Transverse colon (tissue), 4 donors: ENCODE measurements around the gene FH. TPM values are rescaled to one million over a fixed set of nuclear protein-coding genes. Genes with fewer than 3 reads are reported as not detected.

Source experiments
- DNase-seq: peaks from one replicate; pipeline ENCODE4 v3.0.0-alpha.2; 2019
- H3K27ac ChIP-seq, 4 donors: fragments of 200-600 bp; sonication (generic); 2 replicates each; pipeline ENCODE4 v1.5.1; 2016 to 2018; ENCODE audit warnings: inconsistent platforms in 4 of 4
- H3K27me3 ChIP-seq: fragments of 200-600 bp; sonication (generic); 2 replicates; pipeline ENCODE4 v1.5.1; 2017; ENCODE audit warnings: inconsistent platforms
- H3K36me3 ChIP-seq, 4 donors: fragments of 200-600 bp; sonication (generic); 2 replicates each; pipeline ENCODE4 v1.5.1; 2017 to 2019; ENCODE audit warnings: inconsistent platforms in 4 of 4
- H3K4me1 ChIP-seq, 4 donors: fragments of 200-600 bp; sonication (generic); 2 replicates each; pipeline ENCODE4 v1.5.1; 2017 to 2020; ENCODE audit warnings: inconsistent platforms in 4 of 4
- H3K4me3 ChIP-seq, 4 donors: fragments of 200-600 bp; sonication (generic); 1 replicate in 1 of 4; 2 replicates in 3 of 4; pipeline versions ENCODE4 v1.5.1 to v1.6.1; 2017 to 2019; ENCODE audit warnings: inconsistent platforms in 4 of 4
- H3K9me3 ChIP-seq, 2 donors: fragments of 200-600 bp; sonication (generic); 2 replicates each; pipeline ENCODE4 v1.5.1; 2017 to 2019; ENCODE audit warnings: inconsistent platforms in 2 of 2
- CTCF ChIP-seq, 5 experiments: fragments of 200-600 bp in 3 of 5; fragments of 450-650 bp in 2 of 5; sonication (generic) in 3 of 5; IDR thresholded peaks; 1 replicate in 2 of 5; 2 replicates in 3 of 5; pipeline ENCODE4 v1.5.1; 2016 to 2017; ENCODE audit warnings: antibody characterized with exemption in 5 of 5, inconsistent platforms in 3 of 5, mild to moderate bottlenecking in 2 of 5, moderate library complexity in 1 of 5
- EP300 ChIP-seq: sonication (generic); formaldehyde crosslinking; IDR thresholded peaks from one replicate; pipeline ENCODE4 v1.6.1; 2017; ENCODE audit warnings: antibody characterized with exemption, low read depth
- POLR2A ChIP-seq: fragments of 450-650 bp; IDR thresholded peaks from one replicate; pipeline ENCODE4 v1.6.1; 2016; ENCODE audit warnings: antibody characterized with exemption, mild to moderate bottlenecking, moderate library complexity
- POLR2AphosphoS5 ChIP-seq, 3 donors: sonication (generic); formaldehyde crosslinking; IDR thresholded peaks; one replicate each; pipeline ENCODE4 v1.6.1; 2016; ENCODE audit warnings: antibody characterized with exemption in 3 of 3
- WGBS, 2 donors: methylation state at CpG; one replicate each; pipeline ENCODE4 v1.1.5; 2018; ENCODE audit warnings: low coverage in 1 of 2; 5-methylcytosine and 5-hydroxymethylcytosine counted together
- in situ Hi-C, 4 donors: fragments of 200-750 bp; cut with MboI; loops; one replicate each; pipeline versions ENCODE4 v1.15.0 to v1.15.1; 2017; ENCODE audit warnings: low sequenced_read_pairs in 3 of 4, low pct_ligation_motif_present in 1 of 4, low pct_unique_long_range_greater_than_20kb in 1 of 4
- intact Hi-C: fragments of 100-400 bp; cut with DNase I; formaldehyde crosslinking; loops from one replicate; pipeline ENCODE4 v1.15.1; 2023; ENCODE audit warnings: low total_unique reads
- total RNA-seq, 4 donors: library from RNA; depleted of rRNA; stranded (reverse); fragments of >200 nt; gene quantifications; one replicate each; pipeline ENCODE4 v1.1.0, GENCODE V29; 2016

The FH gene
- total RNA-seq, 4 donors from 2014 or later = 21.7 to 83.8 (median 42.0) TPM

- no peak for TF ChIP-seq CTCF (IDR thresholded peaks at IDR 0.05)
- TF ChIP-seq POLR2A = no peak
- TF ChIP-seq EP300 = no peak
- TF ChIP-seq POLR2AphosphoS5 (IDR thresholded peaks at IDR 0.05) = no peak
- in situ Hi-C loops (no loop called here), intact Hi-C loops (no loop called here)
- no peak overlapping the region for H3K4me3 ChIP-seq
- no peak overlapping the region for H3K27ac ChIP-seq
- H3K36me3 ChIP-seq = no peaks in the 10 kb centered on the region
- H3K4me1 ChIP-seq = no peaks in the 10 kb centered on the region
- no peak for DNase-seq
- no peaks in the 10 kb centered on the region for H3K9me3 ChIP-seq
- H3K27me3 ChIP-seq = no peaks in the 10 kb centered on the region
- 87 to 97% methylated on average over 4 of the region's 4 CpGs for WGBS, 2 donors
These were observed 54.6 kb downstream of the FH start for GRCh38 chr1:241464985-241465384.

- Histone ChIP-seq H3K36me3 (no peaks in the 10 kb centered on the region), H3K4me1 (no peaks in the 10 kb centered on the region), H3K27ac (no peak overlapping the region), H3K9me3 (no peaks in the 10 kb centered on the region), H3K27me3 (no peaks in the 10 kb centered on the region), H3K4me3 (no peak overlapping the region)
- WGBS, 2 donors = 56 to 58% methylated on average over 2 of the region's 2 CpGs
- in situ Hi-C loops (no loop called here), intact Hi-C loops (no loop called here)
- no peak for DNase-seq
- TF ChIP-seq EP300 = no peak
- no peak for TF ChIP-seq CTCF (IDR thresholded peaks at IDR 0.05)
- TF ChIP-seq POLR2AphosphoS5 (IDR thresholded peaks at IDR 0.05) = no peak
These were observed 57.2 kb downstream of the FH start for GRCh38 chr1:241462391-241462790.

GRCh38 chr1:241460098-241460873 is 59.3 kb downstream of the FH start:
- Histone ChIP-seq H3K9me3 (no peaks in the 10 kb centered on the region), H3K4me3 (no peak overlapping the region), H3K27me3 (no peaks in the 10 kb centered on the region), H3K36me3 (no peaks in the 10 kb centered on the region), H3K4me1 (no peaks in the 10 kb centered on the region), H3K27ac (no peak overlapping the region)
- no peak for TF ChIP-seq POLR2AphosphoS5 (IDR thresholded peaks at IDR 0.05)
- TF ChIP-seq EP300 = no peak
- TF ChIP-seq CTCF (IDR thresholded peaks at IDR 0.05) = no peak
- TF ChIP-seq POLR2A = no peak
- DNase-seq = no peak
- in situ Hi-C loops = no loop called here
- intact Hi-C loops = no loop called here
- WGBS, 2 donors = 50 to 59% methylated on average over 6 of the region's 6 CpGs

- WGBS, 2 donors = 36 to 60% methylated on average over 1 to 2 of the region's 2 CpGs
- no peaks in the 10 kb centered on the region for H3K9me3 ChIP-seq
- H3K4me3 ChIP-seq = no peak overlapping the region
- H3K27me3 ChIP-seq = no peaks in the 10 kb centered on the region
- TF ChIP-seq EP300 (no peak), POLR2AphosphoS5 (IDR thresholded peaks at IDR 0.05) (no peak), CTCF (IDR thresholded peaks at IDR 0.05) (no peak), POLR2A (no peak)
- no peak overlapping the region for H3K27ac ChIP-seq
- H3K36me3 ChIP-seq = no peaks in the 10 kb centered on the region
- no peak for DNase-seq
- intact Hi-C loops (no loop called here), in situ Hi-C loops (no loop called here)
- no peaks in the 10 kb centered on the region for H3K4me1 ChIP-seq
These were observed 60.3 kb downstream of the FH start for GRCh38 chr1:241459186-241459802.
